ENCODE data around the gene DCX.

The DCX gene

DNA sequence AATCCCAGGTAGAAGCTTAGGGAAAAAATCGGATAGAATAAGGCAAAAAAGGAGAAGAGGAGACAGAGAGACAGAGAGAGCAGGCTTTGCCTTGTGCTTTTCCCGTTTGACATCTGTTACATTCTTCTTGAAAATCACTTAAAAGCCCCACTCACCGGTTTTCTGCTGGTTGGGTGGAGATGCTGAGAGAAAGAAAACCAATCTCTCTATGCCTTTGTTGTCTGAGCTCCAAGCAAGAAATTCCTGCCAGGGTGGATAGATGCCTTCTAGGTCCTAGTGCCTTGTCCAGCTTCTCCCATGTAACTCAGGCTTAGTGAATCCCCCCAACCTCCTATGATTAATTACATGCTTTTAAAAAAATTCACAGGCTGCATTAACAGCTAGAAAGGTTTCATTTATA is at the start of gene DCX:
Gene DCX (minus strand): TSS at position 210 of the 400 bp plus-strand sequence. CDS start 1,794 bp downstream, outside the sequence.
- DNase-seq (ENCODE audit: low spot score): peak; percentile 0

DNA sequence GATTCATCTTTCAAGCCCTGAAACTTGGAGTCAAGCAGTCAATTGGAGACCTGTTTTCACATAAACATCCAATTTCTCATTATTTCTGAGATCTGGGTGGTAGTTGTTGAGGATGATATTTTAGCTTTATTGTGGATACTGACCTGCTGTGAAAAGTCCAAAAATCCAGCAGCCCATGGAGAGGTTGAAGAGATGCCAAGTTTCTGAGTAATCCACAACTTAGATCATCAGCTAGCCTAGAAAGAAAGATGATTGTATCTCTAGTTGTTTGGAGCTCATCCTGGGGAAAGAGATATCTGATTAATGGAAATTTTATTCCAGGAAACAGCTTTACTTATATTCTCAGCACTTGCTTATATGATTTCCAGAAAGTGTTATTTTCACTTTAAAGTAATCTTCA is 48.6 kb upstream of the DCX start:
- no peak for DNase-seq (ENCODE audit: low spot score)

DNA sequence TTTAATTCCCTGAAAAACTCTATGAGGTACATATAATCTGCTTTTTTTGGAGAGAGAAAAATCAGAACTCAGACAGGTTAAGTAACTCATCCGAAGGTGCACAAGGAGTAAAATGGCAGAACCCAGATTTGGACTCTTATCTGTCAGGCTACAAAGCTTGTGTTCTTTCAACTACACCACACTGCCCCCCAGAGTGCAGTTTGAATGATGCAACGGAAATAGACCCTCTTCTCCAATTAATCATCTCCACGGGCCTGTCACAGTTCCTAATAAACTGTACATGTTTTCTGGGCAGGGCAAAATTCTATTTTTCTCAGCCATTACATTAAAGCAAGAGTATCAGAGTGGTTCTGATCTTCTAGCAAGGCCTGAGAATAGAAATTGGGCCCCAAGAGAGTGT is 35.3 kb upstream of the DCX start:
- peak; percentile 1 for DNase-seq (ENCODE audit: low spot score)

DNA sequence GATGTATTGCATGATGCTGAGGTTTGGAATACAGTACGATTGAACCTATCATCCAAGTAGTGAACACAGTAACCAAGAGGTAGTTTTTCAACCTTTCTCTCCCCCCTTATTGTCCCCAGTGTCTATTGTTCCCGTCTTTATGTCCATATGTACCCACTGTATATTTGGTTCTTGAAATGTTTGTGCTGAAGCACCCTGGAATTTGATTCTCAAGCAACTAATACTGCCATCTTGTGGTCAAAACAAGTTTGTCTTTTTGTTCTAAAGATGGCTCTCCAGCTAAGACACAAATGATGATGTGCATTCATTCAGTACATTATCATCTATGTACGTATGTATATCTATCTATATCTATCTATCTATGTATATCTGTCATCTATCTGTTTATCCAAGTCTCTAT is 33.5 kb upstream of the DCX start:
- DNase-seq (ENCODE audit: low spot score): peak; percentile 31

DNA sequence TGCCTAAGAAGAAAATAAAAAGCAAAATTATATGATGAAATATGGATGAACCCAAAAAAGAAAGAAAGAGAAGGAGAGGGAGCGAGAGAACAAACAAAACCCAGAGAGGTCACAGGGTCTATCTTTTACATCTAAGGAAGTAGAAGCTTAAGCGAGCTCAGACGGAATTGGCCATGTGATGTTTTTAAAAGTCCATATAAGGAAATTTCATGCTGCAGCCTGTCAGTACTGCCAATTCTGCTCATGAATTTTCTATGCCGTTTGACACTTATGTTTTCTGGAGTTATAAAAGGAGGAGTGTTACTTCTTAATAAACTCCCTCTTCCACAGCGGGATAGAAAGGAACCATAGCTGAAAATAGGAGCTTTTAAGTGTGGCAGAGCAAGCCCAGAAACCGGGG is 32.9 kb upstream of the DCX start:
- no peak for DNase-seq (ENCODE audit: low spot score)

DNA sequence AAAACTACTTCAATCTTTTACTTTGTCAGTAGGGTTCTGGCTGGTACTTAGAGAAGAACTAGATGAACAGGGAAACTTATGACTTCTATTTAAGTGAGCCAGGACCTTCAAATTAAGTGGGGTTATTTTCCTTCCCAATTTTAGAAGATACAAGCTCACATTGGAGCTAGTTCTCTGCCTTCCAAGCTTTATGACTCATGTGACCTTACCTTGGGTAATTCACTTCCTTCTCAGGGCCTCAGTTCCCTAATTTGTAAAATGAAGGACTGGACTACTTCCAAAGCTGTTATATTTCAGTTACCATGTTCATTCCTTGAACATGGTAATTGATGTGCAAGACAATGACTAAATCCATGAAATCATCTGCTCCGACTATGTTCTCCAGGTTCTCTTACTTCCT is 32.0 kb upstream of the DCX start:
- DNase-seq (ENCODE audit: low spot score): no peak

DNA sequence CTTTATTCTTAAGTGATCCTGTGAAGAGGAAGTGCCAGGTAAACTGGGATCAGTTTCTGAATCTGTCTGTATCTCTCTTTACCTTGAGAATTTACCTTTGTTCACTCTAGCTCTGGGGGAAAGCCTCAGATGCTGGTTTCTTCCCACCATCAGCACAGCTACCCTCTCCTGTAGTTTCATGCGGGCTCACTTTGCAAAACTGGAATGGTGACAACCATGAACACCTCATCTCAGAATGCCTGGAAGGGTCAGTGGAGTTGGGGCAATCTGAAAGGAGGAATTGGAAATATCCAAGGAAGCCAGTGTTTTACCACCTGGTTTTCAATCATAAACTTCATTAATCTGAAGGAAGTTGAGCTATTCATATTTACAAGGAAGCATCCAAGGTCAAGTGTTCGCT is 30.8 kb upstream of the DCX start:
- no peak for DNase-seq (ENCODE audit: low spot score)

GRCh38 chrX:111435469-111435868 is 23.5 kb upstream of the DCX start:
- no peak for DNase-seq (ENCODE audit: low spot score)

DNA sequence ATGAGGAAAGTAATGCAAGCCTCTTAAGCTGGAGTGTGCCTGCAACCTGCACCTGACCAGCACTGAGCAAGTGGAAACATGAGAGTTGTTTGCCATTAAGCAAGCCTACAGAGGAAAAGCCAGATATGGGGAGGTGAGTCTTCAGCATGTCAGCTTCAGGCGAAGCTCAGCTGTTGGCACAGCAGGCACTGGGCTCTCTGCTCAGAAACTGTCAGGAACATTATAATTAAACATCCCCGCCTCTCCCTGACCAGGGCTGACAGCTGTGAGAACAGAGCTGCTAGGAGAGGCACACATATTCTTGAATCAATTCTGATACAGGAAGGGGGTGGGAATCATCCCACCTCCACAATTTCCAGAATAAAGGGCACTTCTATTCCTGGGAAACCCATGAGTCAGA is 19.0 kb upstream of the DCX start:
- DNase-seq (ENCODE audit: low spot score): no peak

DNA sequence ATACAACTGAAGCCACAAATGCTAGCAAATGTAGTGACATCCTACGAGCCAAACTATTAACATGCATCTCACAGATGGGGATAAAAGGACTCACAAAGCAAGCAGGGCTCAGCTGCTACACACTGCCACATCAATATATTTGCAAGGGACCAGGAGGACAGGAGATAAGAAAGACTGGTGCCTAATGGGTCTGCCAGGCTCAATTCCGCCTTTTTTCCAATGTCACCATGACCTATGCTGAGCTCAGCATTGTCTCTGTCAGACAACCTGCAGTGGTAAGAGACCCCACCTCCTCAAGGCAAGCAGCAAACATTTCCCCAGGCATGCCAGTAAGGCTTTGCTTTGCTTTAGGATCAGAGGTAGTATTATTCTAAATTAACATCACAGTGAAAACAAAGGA is 435 bp downstream of the DCX start:
- DNase-seq (ENCODE audit: low spot score): no peak

GRCh38 chrX:111410590-111411078 is 1.4 kb downstream of the DCX start:
- DNase-seq (ENCODE audit: low spot score): no peak

DNA sequence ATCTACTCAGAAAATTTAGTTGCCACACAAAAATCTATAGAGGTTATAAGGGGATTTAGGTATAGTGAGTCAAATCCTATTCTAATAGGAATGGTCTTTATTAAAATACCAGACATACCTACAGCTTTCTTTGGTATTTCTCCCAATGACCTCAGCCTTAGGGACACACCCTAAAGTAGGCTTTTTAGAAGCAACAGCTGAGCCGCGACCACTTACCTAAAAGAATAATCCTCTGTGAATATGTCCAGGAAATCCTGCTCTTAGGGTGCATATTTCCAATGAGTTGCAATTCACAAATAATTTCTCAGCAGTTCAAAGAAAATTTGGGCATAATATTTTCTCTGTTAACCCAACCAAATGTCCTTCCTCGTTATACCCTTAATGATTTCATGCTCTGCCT is 2.7 kb downstream of the DCX start:
- no peak for DNase-seq (ENCODE audit: low spot score)

- DNase-seq (ENCODE audit: low spot score): no peak
Measured at GRCh38 chrX:111407948-111408347, 4.0 kb downstream of the DCX start.

GRCh38 chrX:111402344-111402743 is 9.6 kb downstream of the DCX start:
- no peak for DNase-seq (ENCODE audit: low spot score)

- no peak for DNase-seq (ENCODE audit: low spot score)
Measured at GRCh38 chrX:111395149-111395548, 16.8 kb downstream of the DCX start.

GRCh38 chrX:111394569-111394968 is 17.4 kb downstream of the DCX start:
- no peak for DNase-seq (ENCODE audit: low spot score)

GRCh38 chrX:111387470-111388070 is 24.4 kb downstream of the DCX start:
- DNase-seq (ENCODE audit: low spot score): no peak

GRCh38 chrX:111386615-111387233 is 25.3 kb downstream of the DCX start:
- DNase-seq (ENCODE audit: low spot score): no peak

GRCh38 chrX:111386077-111386476 is 25.9 kb downstream of the DCX start:
- DNase-seq (ENCODE audit: low spot score): no peak

- no peak for DNase-seq (ENCODE audit: low spot score)
Measured at GRCh38 chrX:111382277-111382676, 29.7 kb downstream of the DCX start.

DNA sequence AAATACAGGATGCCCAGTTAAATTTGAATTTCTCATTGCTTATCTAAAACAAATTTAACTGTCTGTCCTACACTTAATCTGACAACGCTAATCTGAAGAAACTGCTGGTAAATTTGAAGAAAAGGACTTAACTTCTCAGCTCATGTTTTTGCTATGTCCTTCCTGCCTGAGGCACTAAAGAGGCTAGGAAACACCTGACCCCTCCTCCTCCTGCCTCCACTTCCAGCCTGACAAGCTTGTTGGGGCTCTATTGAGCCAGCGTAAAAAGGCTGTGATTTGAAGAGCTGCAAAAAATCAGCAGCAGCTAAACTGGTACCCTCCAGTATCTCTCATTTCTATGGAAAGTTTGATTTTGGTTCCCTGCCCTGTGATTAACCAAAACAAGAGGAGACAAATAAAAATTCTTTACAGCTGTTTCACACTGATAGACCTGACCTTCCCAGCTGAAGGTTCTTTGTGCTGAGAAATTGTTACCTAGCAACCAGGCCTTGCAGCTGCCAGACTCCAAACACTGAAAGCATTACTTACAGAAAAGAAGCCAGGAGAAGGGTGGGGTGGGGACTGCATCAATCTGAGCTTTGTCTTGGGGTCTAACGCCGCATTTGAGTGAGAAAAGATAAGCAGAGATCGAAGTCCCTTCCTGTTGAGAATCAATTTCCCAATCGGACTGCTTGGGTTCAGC is 35.0 kb downstream of the DCX start:
- DNase-seq (ENCODE audit: low spot score): no peak

- no peak for DNase-seq (ENCODE audit: low spot score)
Measured at GRCh38 chrX:111376486-111376885, 35.5 kb downstream of the DCX start.

- DNase-seq (ENCODE audit: low spot score): no peak
Measured at GRCh38 chrX:111375747-111376146, 36.2 kb downstream of the DCX start.
